HepG2 (cell line): ENCODE data around the gene WDR62. TPM values are rescaled to one million over a fixed set of nuclear protein-coding genes. Genes with fewer than 3 reads are reported as not detected.

ENCODE experiments used
- ATF3 ChIP-seq: sonication (generic); formaldehyde crosslinking; IDR thresholded peaks from 2 replicates; pipeline ENCODE4 v1.4.0; 2020; ENCODE audit warnings: missing genetic modification reagents
- CBX2 ChIP-seq, 2 experiments: fragments of 200-600 bp in 1 of 2; sonication (generic); formaldehyde crosslinking in 1 of 2; IDR thresholded peaks; 2 replicates each; pipeline versions ENCODE4 v1.7.0 to v1.8.1; 2018 to 2022; ENCODE audit warnings: low read depth in 2 of 2, low read length in 1 of 2, mild to moderate bottlenecking in 1 of 2, missing genetic modification reagents in 1 of 2
- CC2D1A ChIP-seq: sonication (generic); formaldehyde crosslinking; IDR thresholded peaks from 2 replicates; pipeline ENCODE4 v1.8.1; 2023; ENCODE audit warnings: mild to moderate bottlenecking, missing genetic modification reagents
- DNMT1 ChIP-seq: sonication (generic); formaldehyde crosslinking; IDR thresholded peaks from 2 replicates; pipeline ENCODE4 v1.5.1; 2020; ENCODE audit warnings: mild to moderate bottlenecking, missing genetic modification reagents
- DNMT3B ChIP-seq: conservative IDR thresholded peaks from 2 replicates; pipeline ENCODE4 v1.6.1; 2016; ENCODE audit warnings: missing biosample characterization, control low read depth
- FOXM1 ChIP-seq: sonication (generic); formaldehyde crosslinking; IDR thresholded peaks from 2 replicates; pipeline ENCODE4 v1.5.0; 2020; ENCODE audit warnings: missing genetic modification reagents
- GLI4 ChIP-seq: sonication (generic); formaldehyde crosslinking; IDR thresholded peaks from 2 replicates; pipeline ENCODE4 v1.5.1; 2020; ENCODE audit warnings: missing genetic modification reagents, mild to moderate bottlenecking, moderate library complexity, borderline replicate concordance
- HNRNPUL1 ChIP-seq: fragments of 200-400 bp; formaldehyde crosslinking; IDR thresholded peaks from 2 replicates; pipeline ENCODE4 v1.6.1; 2017; ENCODE audit warnings: low read depth, mild to moderate bottlenecking, low read length, moderate library complexity
- KMT2B ChIP-seq: IDR thresholded peaks from 2 replicates; pipeline ENCODE4 v1.6.1; 2016; ENCODE audit warnings: missing genetic modification reagents, missing compliant biosample characterization
- PAWR ChIP-seq: sonication (generic); formaldehyde crosslinking; IDR thresholded peaks from 2 replicates; pipeline ENCODE4 v1.4.0; 2020; ENCODE audit warnings: missing genetic modification reagents, mild to moderate bottlenecking, borderline replicate concordance
- PTBP1 ChIP-seq: fragments of 200-400 bp; formaldehyde crosslinking; IDR thresholded peaks from 2 replicates; pipeline ENCODE4 v1.6.1; 2018; ENCODE audit warnings: low read length, low read depth; ENCODE audit not compliant: poor library complexity, severe bottlenecking
- SOX5 ChIP-seq: IDR thresholded peaks from 2 replicates; pipeline ENCODE4 v1.6.1; 2016; ENCODE audit warnings: borderline replicate concordance
- TBP ChIP-seq: sonication (generic); formaldehyde crosslinking; IDR thresholded peaks from 2 replicates; pipeline ENCODE4 v1.5.0; 2020; ENCODE audit warnings: missing genetic modification reagents
- YEATS4 ChIP-seq: sonication (generic); formaldehyde crosslinking; IDR thresholded peaks from 2 replicates; pipeline ENCODE4 v1.4.0; 2020; ENCODE audit warnings: missing genetic modification reagents, borderline replicate concordance
- ZMAT3 ChIP-seq: sonication (generic); formaldehyde crosslinking; conservative IDR thresholded peaks from 2 replicates; pipeline ENCODE4 v1.7.0; 2021; ENCODE audit warnings: missing genetic modification reagents
- ZNF317 ChIP-seq: sonication (generic); formaldehyde crosslinking; IDR thresholded peaks from 2 replicates; pipeline ENCODE4 v1.5.0; 2020; ENCODE audit warnings: mild to moderate bottlenecking, missing genetic modification reagents
- ZNF329 ChIP-seq: sonication (generic); formaldehyde crosslinking; IDR thresholded peaks from 2 replicates; pipeline ENCODE4 v1.9.0; 2021; ENCODE audit warnings: low read depth, mild to moderate bottlenecking, missing genetic modification reagents
- ZNF552 ChIP-seq: sonication (generic); formaldehyde crosslinking; IDR thresholded peaks from 2 replicates; pipeline ENCODE4 v1.9.0; 2022; ENCODE audit warnings: missing genetic modification reagents, mild to moderate bottlenecking, borderline replicate concordance
- ZNF562 ChIP-seq: sonication (generic); formaldehyde crosslinking; IDR thresholded peaks from 2 replicates; pipeline ENCODE4 v1.8.0; 2022; ENCODE audit warnings: missing genetic modification reagents, borderline replicate concordance
- ZNF720 ChIP-seq: sonication (generic); formaldehyde crosslinking; IDR thresholded peaks from 2 replicates; pipeline ENCODE4 v1.4.0; 2020; ENCODE audit warnings: missing genetic modification reagents
- ZNF776 ChIP-seq: sonication (generic); formaldehyde crosslinking; IDR thresholded peaks from 2 replicates; pipeline ENCODE4 v1.4.0; 2020; ENCODE audit warnings: mild to moderate bottlenecking, missing genetic modification reagents
- polyA plus RNA-seq, 8 experiments: library from polyadenylated mRNA; depleted of rRNA in 3 of 8; stranded (reverse) in 7 of 8; unstranded in 1 of 8; fragments of >200 nt; fragmentation: Illumina TruSeq in 4 of 8; extraction: Trizol in 4 of 8; gene quantifications; 2 replicates each; pipeline versions ENCODE4 v1.2.1 to v1.2.3, GENCODE V29; 2011 to 2016; ENCODE audit warnings: low read depth in 4 of 8, missing spikeins in 1 of 8, mixed read lengths in 1 of 8; ENCODE audit not compliant: insufficient read depth in 1 of 8
- total RNA-seq, 5 experiments: library from RNA; depleted of rRNA; stranded (reverse); fragments of >200 nt; fragmentation: Illumina TruSeq; extraction: Trizol; gene quantifications; 2 replicates each; pipeline ENCODE4 v1.2.3, GENCODE V29; 2016; ENCODE audit warnings: low read depth in 1 of 5
- TF ChIP-seq, protein P1 (sequence below): sonication (generic); formaldehyde crosslinking; IDR thresholded peaks from 2 replicates; pipeline ENCODE4 v1.5.0; 2020; ENCODE audit warnings: mild to moderate bottlenecking, low read depth, missing genetic modification reagents, borderline replicate concordance
- TF ChIP-seq, protein P2 (sequence below): sonication (generic); formaldehyde crosslinking; conservative IDR thresholded peaks from 2 replicates; pipeline ENCODE4 v1.4.0; 2020; ENCODE audit warnings: missing genetic modification reagents
- TF ChIP-seq, protein P3 (sequence below): sonication (generic); formaldehyde crosslinking; IDR thresholded peaks from 2 replicates; pipeline ENCODE4 v1.5.1; 2020; ENCODE audit warnings: missing genetic modification reagents, mild to moderate bottlenecking, borderline replicate concordance
- TF ChIP-seq, protein P4 (sequence below): sonication (generic); formaldehyde crosslinking; IDR thresholded peaks from 2 replicates; pipeline ENCODE4 v1.4.0; 2020; ENCODE audit warnings: mild to moderate bottlenecking, missing genetic modification reagents
- TF ChIP-seq, protein P5 (sequence below): sonication (generic); IDR thresholded peaks from 2 replicates; pipeline ENCODE4 v1.6.1; 2016; ENCODE audit warnings: low read depth, borderline replicate concordance

Gene WDR62
- total and polyA plus RNA-seq, 2 of the 13 experiments (the other 11 are each of a cell fraction or from before 2014, with no cell fraction given): 5.8 to 12.5 TPM

- no peak for TF ChIP-seq CC2D1A
- TF ChIP-seq PAWR: no peak
- no peak for TF ChIP-seq FOXM1 (CRISPR knock-in tag)
- no peak for TF ChIP-seq HNRNPUL1
- TF ChIP-seq ZNF720: no peak
- no peak for TF ChIP-seq GLI4 (CRISPR knock-in tag)
- TF ChIP-seq, protein P1, sequence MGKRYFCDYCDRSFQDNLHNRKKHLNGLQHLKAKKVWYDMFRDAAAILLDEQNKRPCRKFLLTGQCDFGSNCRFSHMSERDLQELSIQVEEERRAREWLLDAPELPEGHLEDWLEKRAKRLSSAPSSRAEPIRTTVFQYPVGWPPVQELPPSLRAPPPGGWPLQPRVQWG (CRISPR knock-in tag): no peak
- TF ChIP-seq ATF3: no peak
- no peak for TF ChIP-seq ZNF317 (CRISPR knock-in tag)
- no peak for TF ChIP-seq ZNF776 (CRISPR knock-in tag)
- TF ChIP-seq PTBP1: peak; percentile 45
- TF ChIP-seq, protein P2, sequence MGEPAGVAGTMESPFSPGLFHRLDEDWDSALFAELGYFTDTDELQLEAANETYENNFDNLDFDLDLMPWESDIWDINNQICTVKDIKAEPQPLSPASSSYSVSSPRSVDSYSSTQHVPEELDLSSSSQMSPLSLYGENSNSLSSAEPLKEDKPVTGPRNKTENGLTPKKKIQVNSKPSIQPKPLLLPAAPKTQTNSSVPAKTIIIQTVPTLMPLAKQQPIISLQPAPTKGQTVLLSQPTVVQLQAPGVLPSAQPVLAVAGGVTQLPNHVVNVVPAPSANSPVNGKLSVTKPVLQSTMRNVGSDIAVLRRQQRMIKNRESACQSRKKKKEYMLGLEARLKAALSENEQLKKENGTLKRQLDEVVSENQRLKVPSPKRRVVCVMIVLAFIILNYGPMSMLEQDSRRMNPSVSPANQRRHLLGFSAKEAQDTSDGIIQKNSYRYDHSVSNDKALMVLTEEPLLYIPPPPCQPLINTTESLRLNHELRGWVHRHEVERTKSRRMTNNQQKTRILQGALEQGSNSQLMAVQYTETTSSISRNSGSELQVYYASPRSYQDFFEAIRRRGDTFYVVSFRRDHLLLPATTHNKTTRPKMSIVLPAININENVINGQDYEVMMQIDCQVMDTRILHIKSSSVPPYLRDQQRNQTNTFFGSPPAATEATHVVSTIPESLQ (CRISPR knock-in tag): no peak
- no peak for TF ChIP-seq ZMAT3 (CRISPR knock-in tag)
- no peak for TF ChIP-seq ZNF562 (CRISPR knock-in tag)
- TF ChIP-seq, protein P3, sequence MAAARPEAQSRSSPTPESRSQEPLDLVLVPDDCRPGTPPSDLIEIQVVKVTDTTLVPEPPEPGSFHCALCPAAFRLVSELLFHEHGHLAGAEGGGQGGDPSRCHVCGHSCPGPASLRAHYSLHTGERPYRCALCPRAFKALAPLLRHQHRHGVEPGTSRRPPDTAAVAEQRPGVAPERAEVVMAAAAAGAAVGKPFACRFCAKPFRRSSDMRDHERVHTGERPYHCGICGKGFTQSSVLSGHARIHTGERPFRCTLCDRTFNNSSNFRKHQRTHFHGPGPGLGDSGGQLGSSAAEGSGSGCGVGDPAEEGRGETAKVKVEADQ: no peak
- TF ChIP-seq, protein P4, sequence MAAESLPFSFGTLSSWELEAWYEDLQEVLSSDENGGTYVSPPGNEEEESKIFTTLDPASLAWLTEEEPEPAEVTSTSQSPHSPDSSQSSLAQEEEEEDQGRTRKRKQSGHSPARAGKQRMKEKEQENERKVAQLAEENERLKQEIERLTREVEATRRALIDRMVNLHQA (CRISPR knock-in tag): no peak
- no peak for TF ChIP-seq KMT2B
- TF ChIP-seq DNMT3B (CRISPR knock-in tag): no peak
- no peak for TF ChIP-seq SOX5 (CRISPR knock-in tag)
- TF ChIP-seq CBX2 (IDR thresholded peaks at IDR 0.05; ENCODE audit: low read depth, low read length): no peak
- no peak for TF ChIP-seq CBX2 (CRISPR knock-in tag; IDR thresholded peaks at IDR 0.05; ENCODE audit: low read depth)
- no peak for TF ChIP-seq ZNF552 (CRISPR knock-in tag)
- no peak for TF ChIP-seq TBP (CRISPR knock-in tag)
- TF ChIP-seq ZNF329 (CRISPR knock-in tag): no peak
- TF ChIP-seq, protein P5, sequence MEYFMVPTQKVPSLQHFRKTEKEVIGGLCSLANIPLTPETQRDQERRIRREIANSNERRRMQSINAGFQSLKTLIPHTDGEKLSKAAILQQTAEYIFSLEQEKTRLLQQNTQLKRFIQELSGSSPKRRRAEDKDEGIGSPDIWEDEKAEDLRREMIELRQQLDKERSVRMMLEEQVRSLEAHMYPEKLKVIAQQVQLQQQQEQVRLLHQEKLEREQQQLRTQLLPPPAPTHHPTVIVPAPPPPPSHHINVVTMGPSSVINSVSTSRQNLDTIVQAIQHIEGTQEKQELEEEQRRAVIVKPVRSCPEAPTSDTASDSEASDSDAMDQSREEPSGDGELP: peak; percentile 90
- no peak for TF ChIP-seq YEATS4 (CRISPR knock-in tag)
- no peak for TF ChIP-seq DNMT1
These were observed 85.8 kb downstream of the WDR62 start (continued) for GRCh38 chr19:36140304-36141038.
